ENCODE results near the gene RACK1. TPM values are rescaled to one million over a fixed set of nuclear protein-coding genes. Genes with fewer than 3 reads are reported as not detected.

Gene RACK1
- total and polyA plus RNA-seq, 2 of the 13 experiments (the other 11 are each of a cell fraction or from before 2014, with no cell fraction given), result 2,514 to 6,141 TPM

GRCh38 chr5:181191526-181192336 lies 52.0 kb downstream of the RACK1 start (continued):
- TF ChIP-seq KLF16 (CRISPR knock-in tag; IDR thresholded peaks at IDR 0.05) (peak in 1 of 2 experiments; percentile 89; a peak in 2 of 4 replicates), ZBTB21 (CRISPR knock-in tag; IDR thresholded peaks at IDR 0.05) (no peak), ZNF639 (CRISPR knock-in tag; conservative IDR thresholded peaks at IDR 0.05) (peak; percentile 96), TRAFD1 (CRISPR knock-in tag; IDR thresholded peaks at IDR 0.05; ENCODE audit: borderline replicate concordance) (no peak), ZBTB37 (CRISPR knock-in tag; IDR thresholded peaks at IDR 0.05) (no peak), NR2F1 (CRISPR knock-in tag; IDR thresholded peaks at IDR 0.05) (peak; percentile 15 to 74; a peak in 2 of 4 replicates), THYN1 (CRISPR knock-in tag; IDR thresholded peaks at IDR 0.05; ENCODE audit: borderline replicate concordance, low read depth) (no peak), ETS1 (CRISPR knock-in tag; IDR thresholded peaks at IDR 0.05) (no peak), SIX4 (CRISPR knock-in tag; IDR thresholded peaks at IDR 0.05) (no peak), ZNF432 (CRISPR knock-in tag; IDR thresholded peaks at IDR 0.05; ENCODE audit: borderline replicate concordance) (no peak), ZNF597 (CRISPR knock-in tag; IDR thresholded peaks at IDR 0.05) (peak; percentile 88; the same call in 1 of the 2 replicates), ZBTB33 (CRISPR knock-in tag; IDR thresholded peaks at IDR 0.05) (0 out of 2 replicates have a peak, but pooled peaks have one; percentile 32), ZNF687 (CRISPR knock-in tag; IDR thresholded peaks at IDR 0.05) (peak; percentile 86)

All from HepG2 (cell line).